T-cell (primary cell): ENCODE data around the gene MYH11. TPM values are rescaled to one million over a fixed set of nuclear protein-coding genes. Genes with fewer than 3 reads are reported as not detected.

Experiments used
- ATAC-seq, 4 experiments: fragments of 200-7000 bp in 3 of 4; fragments of 150-1000 bp in 1 of 4; cut with Tn5 transposase; replicated peaks in 1 of 4; 1 replicate in 3 of 4; 2 replicates in 1 of 4; pipeline ENCODE4 v1.10.0; 2021; ENCODE audit warnings: moderate library complexity in 3 of 4, mild to moderate bottlenecking in 2 of 4, moderate number of reproducible peaks in 1 of 4
- CTCF ChIA-PET, 2 donors: fragments of 300-600 bp; sonication (Branson Sonifier 250); formaldehyde crosslinking; loops; one replicate each; lab custom pipeline; 2022; ENCODE audit warnings: antibody characterized with exemption in 2 of 2; lab: Charles Lee
- POLR2A ChIA-PET, 2 donors: fragments of 300-600 bp; sonication (Branson Sonifier 250); formaldehyde crosslinking; loops; one replicate each; lab custom pipeline; 2022; ENCODE audit warnings: antibody characterized with exemption in 2 of 2; lab: Charles Lee
- DNase-seq, 35 experiments: peaks; one replicate each; pipeline versions ENCODE4 v3.0.0 to v3.0.0-alpha.2; 2013 to 2023
- H3K27ac ChIP-seq: one replicate; pipeline ENCODE4 v1.5.1; 2013; ENCODE audit warnings: low read length
- H3K27me3 ChIP-seq, 2 experiments: replicated peaks in 1 of 2; 1 replicate in 1 of 2; 2 replicates in 1 of 2; pipeline versions ENCODE4 v1.6.1 to v1.7.0; 2013; ENCODE audit warnings: low read length in 1 of 2, mixed read lengths in 1 of 2; ENCODE audit not compliant: control insufficient read depth in 2 of 2, insufficient read depth in 2 of 2; ENCODE audit errors: extremely low read depth in 1 of 2
- H3K36me3 ChIP-seq, 2 donors: 1 replicate in 1 of 2; 2 replicates in 1 of 2; pipeline versions ENCODE4 v1.6.1 to v1.7.0; 2013; ENCODE audit warnings: low read length in 1 of 2; ENCODE audit not compliant: control insufficient read depth in 2 of 2, insufficient read depth in 1 of 2; ENCODE audit errors: extremely low read depth in 1 of 2
- H3K4me1 ChIP-seq, 2 experiments: 1 replicate in 1 of 2; 2 replicates in 1 of 2; pipeline versions ENCODE4 v1.6.1 to v1.7.0; 2013; ENCODE audit warnings: low read length in 2 of 2, mixed read lengths in 1 of 2; ENCODE audit not compliant: insufficient read depth in 2 of 2, control insufficient read depth in 1 of 2; ENCODE audit errors: extremely low read depth in 1 of 2
- H3K4me3 ChIP-seq, 2 donors: 1 replicate in 1 of 2; 2 replicates in 1 of 2; pipeline versions ENCODE4 v1.5.1 to v1.7.0; 2013; ENCODE audit warnings: mild to moderate bottlenecking in 2 of 2, low read length in 1 of 2, moderate library complexity in 1 of 2; ENCODE audit not compliant: control insufficient read depth in 1 of 2; ENCODE audit errors: extremely low read depth in 1 of 2
- H3K9me3 ChIP-seq: 2 replicates; pipeline ENCODE4 v1.7.0; 2013
- H3K27ac Mint-ChIP-seq, 2 donors: one replicate each; pipeline ENCODE4 v1.8.0; 2020 to 2021; ENCODE audit warnings: mild to moderate bottlenecking in 2 of 2, mixed read lengths in 2 of 2
- H3K27me3 Mint-ChIP-seq, 2 donors: one replicate each; pipeline ENCODE4 v1.8.0; 2021 to 2022; ENCODE audit warnings: mixed read lengths in 2 of 2
- H3K36me3 Mint-ChIP-seq: one replicate; pipeline ENCODE4 v1.8.0; 2021; ENCODE audit warnings: mixed read lengths
- H3K4me1 Mint-ChIP-seq, 3 donors: one replicate each; pipeline ENCODE4 v1.8.0; 2020 to 2022; ENCODE audit warnings: mixed read lengths in 3 of 3, mild to moderate bottlenecking in 1 of 3
- H3K4me3 Mint-ChIP-seq, 3 donors: one replicate each; pipeline ENCODE4 v1.8.0; 2020 to 2022; ENCODE audit warnings: mild to moderate bottlenecking in 3 of 3, mixed read lengths in 3 of 3, moderate library complexity in 3 of 3
- H3K9me3 Mint-ChIP-seq, 3 donors: one replicate each; pipeline ENCODE4 v1.8.0; 2020 to 2022; ENCODE audit warnings: mixed read lengths in 3 of 3
- WGBS: methylation state at CpG from one replicate; pipeline ENCODE4 v1.1.5; 2013; ENCODE audit warnings: missing lambda C conversion rate; ENCODE audit not compliant: insufficient coverage; 5-methylcytosine and 5-hydroxymethylcytosine counted together
- total RNA-seq, 35 experiments: library from RNA in 6 of 35; stranded (reverse) in 6 of 35; fragments of 120-200 nt in 1 of 35; gene quantifications; one replicate each; pipeline versions ENCODE4 v1.2.1 to v1.2.4 and lab custom pipeline; 2013 to 2026

Gene MYH11
- total RNA-seq, 5 donors from 2014 or later (not counting 1 experiment from before 2014, with no cell fraction given) = 0.56 to 0.93 (median 0.66) TPM; not detected in 2

- WGBS = no CpG with 5 or more reads among the region's 7 CpGs
- Histone ChIP-seq H3K36me3 (no peaks in the 10 kb centered on the region), H3K4me3 (no peak overlapping the region), H3K9me3 (no peaks in the 10 kb centered on the region), H3K4me1 (no peaks in the 10 kb centered on the region), H3K27me3 (no peaks in the 10 kb centered on the region), H3K27ac (no peak overlapping the region)
- Mint-ChIP-seq H3K36me3 (no peaks in the 10 kb centered on the region), H3K27ac (no peak overlapping the region), H3K9me3 (no peaks in the 10 kb centered on the region), H3K4me3 (no peak overlapping the region), H3K4me1 (no peaks in the 10 kb centered on the region), H3K27me3 (no peaks in the 10 kb centered on the region)
- ChIA-PET POLR2A (no interaction called here), CTCF (interaction anchor here in 1 of 2 donors (0.6 kb wide), 1 partner anchor 164 kb away, joined by 3 read pairs; no protein-coding TSS in a partner anchor)
- DNase-seq (no peak), ATAC-seq (no peak)
Observed at GRCh38 chr16:15827299-15827698, 29.5 kb downstream of the MYH11 start.

DNA sequence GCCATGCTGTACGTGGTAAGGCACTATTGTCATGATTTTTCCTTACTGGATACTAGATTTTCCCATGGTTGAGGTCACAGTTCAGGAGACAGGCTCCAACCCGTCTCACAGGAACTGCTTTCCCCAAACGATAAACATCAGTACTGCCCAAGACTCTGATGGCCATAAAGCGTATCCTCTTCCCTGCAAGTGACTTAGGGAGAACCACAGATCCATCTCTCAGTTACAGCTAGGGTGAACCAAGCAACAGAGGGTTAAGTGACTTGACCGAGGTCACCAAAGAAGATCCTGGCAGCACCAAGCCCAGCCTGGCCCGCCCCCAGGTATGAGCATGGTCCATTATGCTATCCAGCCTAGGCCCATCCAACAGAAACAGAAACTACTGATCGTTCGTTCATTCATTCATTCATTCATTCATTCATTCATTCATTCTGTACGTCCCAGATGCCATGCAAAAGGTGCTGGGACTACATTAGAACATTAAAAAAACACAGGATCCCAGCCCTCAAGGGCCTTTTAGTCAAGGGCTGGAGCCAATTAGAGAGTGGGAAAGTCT is 31.0 kb downstream of the MYH11 start:
- ATAC-seq = no peak
- Mint-ChIP-seq H3K27ac (no peak overlapping the region), H3K9me3 (no peaks in the 10 kb centered on the region), H3K27me3 (no peaks in the 10 kb centered on the region), H3K36me3 (no peaks in the 10 kb centered on the region), H3K4me1 (no peaks in the 10 kb centered on the region), H3K4me3 (no peak overlapping the region)
- WGBS = 78% methylated on average over 8 of the region's 9 CpGs
- Histone ChIP-seq H3K9me3 (no peaks in the 10 kb centered on the region), H3K4me3 (no peak overlapping the region), H3K36me3 (no peaks in the 10 kb centered on the region), H3K27me3 (no peaks in the 10 kb centered on the region), H3K27ac (no peak overlapping the region), H3K4me1 (no peaks in the 10 kb centered on the region)
- ChIA-PET CTCF (no interaction called here), POLR2A (no interaction called here)
- no peak for DNase-seq

- no peak overlapping the region for H3K4me3 ChIP-seq
- POLR2A ChIA-PET = interaction anchor here in 1 of 2 donors (0.7 kb wide), 1 partner anchor 14 kb away, joined by 5 read pairs; no protein-coding TSS in a partner anchor
- H3K9me3 Mint-ChIP-seq = no peaks in the 10 kb centered on the region
- no peak overlapping the region for H3K27ac ChIP-seq
- DNase-seq = no peak
- no peaks in the 10 kb centered on the region for H3K36me3 ChIP-seq
- CTCF ChIA-PET = no interaction called here
- no peaks in the 10 kb centered on the region for H3K36me3 Mint-ChIP-seq
- H3K9me3 ChIP-seq = no peaks in the 10 kb centered on the region
- ATAC-seq = no peak
- no peaks in the 10 kb centered on the region for H3K27me3 Mint-ChIP-seq
- no peaks in the 10 kb centered on the region for H3K27me3 ChIP-seq
- 91% methylated on average over 12 of the region's 17 CpGs for WGBS
- no peaks in the 10 kb centered on the region for H3K4me1 ChIP-seq
- no peak overlapping the region for H3K4me3 Mint-ChIP-seq
- H3K4me1 Mint-ChIP-seq = no peaks in the 10 kb centered on the region
- H3K27ac Mint-ChIP-seq = no peak overlapping the region
Observed at GRCh38 chr16:15822957-15823356, 33.9 kb downstream of the MYH11 start.

DNA sequence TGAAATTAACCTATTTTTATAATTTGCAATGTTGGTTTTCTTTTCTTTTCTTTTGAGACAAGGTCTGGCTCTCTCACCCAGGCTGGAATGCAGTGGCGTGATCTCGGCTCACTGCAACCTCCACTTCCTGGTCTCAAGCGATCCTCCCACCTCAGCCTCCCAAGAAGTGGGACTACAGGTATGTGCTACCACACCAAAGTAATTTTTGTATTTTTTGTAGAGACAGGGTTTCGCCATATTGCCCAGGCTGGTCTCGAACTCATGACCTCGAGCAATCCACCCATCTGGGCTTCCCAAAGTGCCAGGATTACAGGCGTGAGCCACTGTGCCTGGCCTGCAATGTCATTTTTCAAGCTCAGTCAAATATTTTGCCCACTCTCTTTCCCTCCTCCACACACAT is 36.0 kb downstream of the MYH11 start:
- Mint-ChIP-seq H3K9me3 (peaks cover 5 to 8% (median 7%) of the 10 kb centered on the region in 3 donors), H3K36me3 (peaks cover 4% of the 10 kb centered on the region), H3K4me3 (no peak overlapping the region), H3K27me3 (no peaks in the 10 kb centered on the region), H3K27ac (no peak overlapping the region), H3K4me1 (no peaks in the 10 kb centered on the region)
- DNase-seq = no peak
- ChIA-PET CTCF (interaction anchor here in 1 of 2 donors (0.5 kb wide), 1 partner anchor 11 kb away, joined by 3 read pairs; no protein-coding TSS in a partner anchor), POLR2A (no interaction called here)
- Histone ChIP-seq H3K4me3 (no peak overlapping the region), H3K27ac (no peak overlapping the region), H3K27me3 (no peaks in the 10 kb centered on the region), H3K4me1 (no peaks in the 10 kb centered on the region), H3K36me3 (no peaks in the 10 kb centered on the region), H3K9me3 (no peaks in the 10 kb centered on the region)
- WGBS = 89% methylated on average over 2 of the region's 7 CpGs
- ATAC-seq = no peak

DNA sequence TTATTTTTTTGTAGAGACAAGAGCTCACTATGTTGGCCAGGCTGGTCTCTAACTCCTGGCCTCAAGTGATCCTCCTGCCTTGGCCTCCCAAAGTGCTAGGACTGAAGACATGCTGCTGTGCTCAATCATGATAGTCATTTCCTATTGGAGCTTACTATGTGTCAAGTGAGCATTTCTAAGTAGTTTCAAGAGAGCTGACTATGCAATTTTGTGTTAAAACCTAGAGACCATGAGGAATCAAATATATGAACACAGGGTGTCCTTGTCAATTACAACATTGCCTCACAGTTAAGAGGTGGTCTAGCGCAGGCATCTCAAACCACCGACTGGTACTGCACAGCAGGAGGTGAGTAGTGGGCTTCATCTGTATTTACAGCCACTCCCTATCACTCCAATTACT is 37.8 kb downstream of the MYH11 start:
- WGBS = no CpG with 5 or more reads among the region's 2 CpGs
- CTCF ChIA-PET = no interaction called here
- no peaks in the 10 kb centered on the region for H3K36me3 ChIP-seq

DNA sequence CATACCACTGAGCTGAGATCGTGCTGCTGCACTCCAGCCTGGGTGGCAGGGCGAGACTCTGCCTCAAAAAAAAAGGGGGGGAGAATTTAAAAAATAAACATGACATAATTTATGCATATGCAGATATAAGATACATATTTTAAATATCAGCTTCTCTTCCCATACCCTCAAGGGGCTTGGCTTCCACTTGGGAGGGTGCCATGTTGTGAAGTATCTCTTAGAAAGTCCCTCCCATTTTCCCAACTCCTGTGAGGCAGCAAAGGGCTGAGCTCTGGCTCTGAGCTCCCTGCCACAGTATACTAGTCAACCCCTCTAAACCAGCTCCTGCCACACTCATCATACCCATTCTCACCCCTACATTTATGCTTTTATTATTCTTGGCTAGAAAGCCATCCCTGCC is 39.4 kb downstream of the MYH11 start:
- Histone ChIP-seq H3K4me1 (no peaks in the 10 kb centered on the region), H3K9me3 (no peaks in the 10 kb centered on the region), H3K27ac (no peak overlapping the region), H3K4me3 (no peak overlapping the region), H3K27me3 (peaks cover 0 to 5% of the 10 kb centered on the region in 2 experiments), H3K36me3 (no peaks in the 10 kb centered on the region)
- no peak overlapping the region for H3K27ac Mint-ChIP-seq
- no CpG with 5 or more reads among the region's 2 CpGs for WGBS
- no peak for DNase-seq
- POLR2A ChIA-PET = no interaction called here
- CTCF ChIA-PET = interaction anchor here in 1 of 2 donors (0.6 kb wide), 1 partner anchor 1577 kb away, joined by 3 read pairs; no protein-coding TSS in a partner anchor
- H3K4me1 Mint-ChIP-seq = no peaks in the 10 kb centered on the region
- peaks cover 10 to 17% (median 15%) of the 10 kb centered on the region in 3 donors for H3K9me3 Mint-ChIP-seq
- peaks cover 5% of the 10 kb centered on the region for H3K36me3 Mint-ChIP-seq
- ATAC-seq = no peak
- H3K27me3 Mint-ChIP-seq = no peaks in the 10 kb centered on the region
- no peak overlapping the region for H3K4me3 Mint-ChIP-seq

More for the DNA sequence above, 37.8 kb downstream of the MYH11 start:
- Mint-ChIP-seq H3K27ac (no peak overlapping the region), H3K9me3 (peaks cover 10 to 17% (median 15%) of the 10 kb centered on the region in 3 donors), H3K27me3 (no peaks in the 10 kb centered on the region), H3K4me1 (no peaks in the 10 kb centered on the region), H3K4me3 (no peak overlapping the region), H3K36me3 (peaks cover 5% of the 10 kb centered on the region)
- Histone ChIP-seq H3K27ac (no peak overlapping the region), H3K4me1 (no peaks in the 10 kb centered on the region), H3K4me3 (no peak overlapping the region), H3K27me3 (peaks cover 0 to 1% of the 10 kb centered on the region in 2 experiments), H3K9me3 (no peaks in the 10 kb centered on the region)
- POLR2A ChIA-PET = no interaction called here
- ATAC-seq = no peak
- DNase-seq = no peak
